ENCODE measurements around the gene TMEM141. TPM values are rescaled to one million over a fixed set of nuclear protein-coding genes. Genes with fewer than 3 reads are reported as not detected.

Gene TMEM141
- polyA plus RNA-seq, 1 donor (not counting 4 experiments of a cell fraction or from before 2014, with no cell fraction given), result 85.5 TPM

DNA sequence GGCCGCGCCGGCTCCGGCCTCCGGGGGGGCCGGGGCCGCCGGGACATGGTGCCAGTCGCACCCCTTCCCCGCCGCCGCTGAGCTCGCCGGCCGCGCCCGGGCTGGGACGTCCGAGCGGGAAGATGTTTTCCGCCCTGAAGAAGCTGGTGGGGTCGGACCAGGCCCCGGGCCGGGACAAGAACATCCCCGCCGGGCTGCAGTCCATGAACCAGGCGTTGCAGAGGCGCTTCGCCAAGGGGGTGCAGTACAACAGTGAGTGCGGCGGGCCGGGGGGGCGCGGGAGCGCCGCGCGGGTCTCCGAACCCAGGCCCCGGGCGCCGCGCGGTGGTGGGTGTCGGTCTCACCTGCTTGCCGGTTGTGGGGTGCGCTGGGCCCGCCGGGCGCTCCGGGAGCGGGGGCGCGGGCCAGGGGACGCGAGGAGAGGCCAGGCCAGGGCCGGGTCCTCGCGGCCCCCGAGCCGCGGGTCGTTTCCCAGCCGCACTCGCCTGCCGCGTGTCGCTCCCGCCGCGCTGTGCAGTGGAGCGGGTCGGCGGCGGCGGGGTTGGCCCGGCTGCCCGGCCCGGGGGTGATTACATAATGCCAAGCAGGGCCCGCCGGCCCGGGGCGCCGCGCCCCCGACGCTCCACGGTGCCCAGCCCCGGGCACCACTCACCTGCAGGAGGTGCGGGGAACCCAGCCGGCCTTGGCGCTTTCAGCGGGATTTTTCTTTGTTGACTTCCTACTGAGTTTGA lies 17.1 kb downstream of the TMEM141 start:
- H3K27me3 ChIP-seq (ENCODE audit: control insufficient read depth, extremely low read depth, insufficient read depth, low read length), result no peaks in the 10 kb centered on the region
- no peaks in the 10 kb centered on the region for H3K9me3 ChIP-seq (ENCODE audit: control insufficient read depth, low read depth, low read length)
- dilution Hi-C loops (cut with MboI; ENCODE audit: extremely low pct_ligation_motif_present, low sequenced_read_pairs), result loop anchor here (25.0 kb wide), 1 partner anchor 129 kb away; the partner anchor contains the start of genes C8G and FBXW5
- DNase-seq (ENCODE audit: low read depth, low spot score), result no peak
- no peaks in the 10 kb centered on the region for H4K20me1 ChIP-seq (ENCODE audit: control insufficient read depth, extremely low read depth, insufficient read depth, low read length)
- H3K4me2 ChIP-seq (ENCODE audit: control insufficient read depth, extremely low read depth, insufficient read depth, low read depth, low read length), result peak overlapping the region; percentile 82
- peak overlapping the region; percentile 82 for H3K9ac ChIP-seq (ENCODE audit: control insufficient read depth, extremely low read depth, insufficient read depth, low read length)
- H3K9me1 ChIP-seq (ENCODE audit: control insufficient read depth, extremely low read depth, insufficient read depth, low read length), result no peaks in the 10 kb centered on the region
- peak overlapping the region; percentile 36 for H2AFZ ChIP-seq (ENCODE audit: control insufficient read depth, low read length)
- H3K4me3 ChIP-seq (ENCODE audit: control insufficient read depth in 2 of 3, extremely low read depth in 1 of 3, insufficient read depth in 2 of 3, low read depth in 1 of 3, low read length in 3 of 3), result peak overlapping the region; percentile 61 to 88 (median 74)
- H3K4me1 ChIP-seq (ENCODE audit: control insufficient read depth, extremely low read depth, insufficient read depth, low read length), result peaks cover 15% of the 10 kb centered on the region
- peaks cover 8 to 18% of the 10 kb centered on the region in 2 experiments for H3K36me3 ChIP-seq (ENCODE audit: control insufficient read depth in 2 of 2, extremely low read depth in 1 of 2, insufficient read depth in 2 of 2, low read length in 2 of 2)
- peak overlapping the region; percentile 58 for H3K27ac ChIP-seq (ENCODE audit: control insufficient read depth, insufficient read depth, low read length)
- peaks cover 43% of the 10 kb centered on the region for H3K79me2 ChIP-seq (ENCODE audit: control insufficient read depth, insufficient read depth, low read length)
- no peak for FAIRE-seq
- TF ChIP-seq EZH2 (IDR thresholded peaks at IDR 0.05; ENCODE audit: low read length), result no peak
- TF ChIP-seq, protein P1, sequence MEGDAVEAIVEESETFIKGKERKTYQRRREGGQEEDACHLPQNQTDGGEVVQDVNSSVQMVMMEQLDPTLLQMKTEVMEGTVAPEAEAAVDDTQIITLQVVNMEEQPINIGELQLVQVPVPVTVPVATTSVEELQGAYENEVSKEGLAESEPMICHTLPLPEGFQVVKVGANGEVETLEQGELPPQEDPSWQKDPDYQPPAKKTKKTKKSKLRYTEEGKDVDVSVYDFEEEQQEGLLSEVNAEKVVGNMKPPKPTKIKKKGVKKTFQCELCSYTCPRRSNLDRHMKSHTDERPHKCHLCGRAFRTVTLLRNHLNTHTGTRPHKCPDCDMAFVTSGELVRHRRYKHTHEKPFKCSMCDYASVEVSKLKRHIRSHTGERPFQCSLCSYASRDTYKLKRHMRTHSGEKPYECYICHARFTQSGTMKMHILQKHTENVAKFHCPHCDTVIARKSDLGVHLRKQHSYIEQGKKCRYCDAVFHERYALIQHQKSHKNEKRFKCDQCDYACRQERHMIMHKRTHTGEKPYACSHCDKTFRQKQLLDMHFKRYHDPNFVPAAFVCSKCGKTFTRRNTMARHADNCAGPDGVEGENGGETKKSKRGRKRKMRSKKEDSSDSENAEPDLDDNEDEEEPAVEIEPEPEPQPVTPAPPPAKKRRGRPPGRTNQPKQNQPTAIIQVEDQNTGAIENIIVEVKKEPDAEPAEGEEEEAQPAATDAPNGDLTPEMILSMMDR (optimal IDR thresholded peaks at IDR 0.05 in 1 of 3, IDR thresholded peaks at IDR 0.05 in 1 of 3, conservative IDR thresholded peaks at IDR 0.05 in 1 of 3; ENCODE audit: extremely low read depth in 1 of 3, insufficient read depth in 2 of 3, low read length in 3 of 3), result no peak

DNA sequence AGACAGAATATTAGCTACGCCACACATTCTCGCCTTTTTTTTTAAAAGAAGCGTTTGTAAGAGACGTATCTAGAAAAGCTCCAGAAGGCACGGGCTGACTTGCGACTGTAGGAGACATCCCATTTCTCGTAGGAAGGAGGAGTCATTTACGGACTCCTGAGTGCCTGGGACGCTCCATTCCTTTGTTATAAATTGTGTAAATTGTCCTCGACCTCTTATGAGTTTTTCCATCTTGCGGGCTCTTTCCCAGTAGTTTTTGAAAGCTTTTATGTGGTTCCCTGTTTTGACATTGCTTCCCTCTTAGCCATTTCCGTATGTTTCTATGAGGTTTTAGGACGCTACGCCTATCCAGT lies 17.6 kb downstream of the TMEM141 start:
- Histone ChIP-seq H2AFZ (ENCODE audit: control insufficient read depth, low read length) (no peak overlapping the region), H3K4me1 (ENCODE audit: control insufficient read depth, extremely low read depth, insufficient read depth, low read length) (peaks cover 15% of the 10 kb centered on the region), H3K9me1 (ENCODE audit: control insufficient read depth, extremely low read depth, insufficient read depth, low read length) (no peaks in the 10 kb centered on the region), H3K36me3 (ENCODE audit: control insufficient read depth in 2 of 2, extremely low read depth in 1 of 2, insufficient read depth in 2 of 2, low read length in 2 of 2) (peaks cover 8 to 18% of the 10 kb centered on the region in 2 experiments), H3K27me3 (ENCODE audit: control insufficient read depth, extremely low read depth, insufficient read depth, low read length) (no peaks in the 10 kb centered on the region), H3K9me3 (ENCODE audit: control insufficient read depth, low read depth, low read length) (no peaks in the 10 kb centered on the region), H3K27ac (ENCODE audit: control insufficient read depth, insufficient read depth, low read length) (peak overlapping the region; percentile 58), H3K4me3 (ENCODE audit: control insufficient read depth in 2 of 3, extremely low read depth in 1 of 3, insufficient read depth in 2 of 3, low read depth in 1 of 3, low read length in 3 of 3) (peak overlapping the region; percentile 61 to 88 (median 74)), H3K79me2 (ENCODE audit: control insufficient read depth, insufficient read depth, low read length) (peaks cover 43% of the 10 kb centered on the region), H3K9ac (ENCODE audit: control insufficient read depth, extremely low read depth, insufficient read depth, low read length) (peak overlapping the region; percentile 82), H3K4me2 (ENCODE audit: control insufficient read depth, extremely low read depth, insufficient read depth, low read depth, low read length) (peak overlapping the region; percentile 82), H4K20me1 (ENCODE audit: control insufficient read depth, extremely low read depth, insufficient read depth, low read length) (no peaks in the 10 kb centered on the region)
- dilution Hi-C loops (cut with MboI; ENCODE audit: extremely low pct_ligation_motif_present, low sequenced_read_pairs), result loop anchor here (25.0 kb wide), 1 partner anchor 129 kb away; the partner anchor contains the start of genes C8G and FBXW5
- DNase-seq (ENCODE audit: low read depth, low spot score) (no peak), FAIRE-seq (no peak)
- TF ChIP-seq, protein P1 (optimal IDR thresholded peaks at IDR 0.05 in 1 of 3, IDR thresholded peaks at IDR 0.05 in 1 of 3, conservative IDR thresholded peaks at IDR 0.05 in 1 of 3; ENCODE audit: extremely low read depth in 1 of 3, insufficient read depth in 2 of 3, low read length in 3 of 3), result no peak
- no peak for TF ChIP-seq EZH2 (IDR thresholded peaks at IDR 0.05; ENCODE audit: low read length)
